ENCODE measurements around the gene MISP3.

MISP3 gene

GRCh38 chr19:14081797-14082674 lies 9.4 kb downstream of the MISP3 start:
- no peak for DNase-seq

- DNase-seq: no peak
Observed at GRCh38 chr19:14082675-14082960, 10.0 kb downstream of the MISP3 start.

GRCh38 chr19:14085309-14085995 lies 12.9 kb downstream of the MISP3 start, which contains the start of gene C19orf67:
Gene C19orf67 (minus strand): TSS chr19:14085783. CDS start chr19:14085627, 156 bp downstream.
- no peak for DNase-seq

- DNase-seq: no peak
Observed at GRCh38 chr19:14086098-14086497, 13.5 kb downstream of the MISP3 start.

GRCh38 chr19:14088634-14089411 lies 16.2 kb downstream of the MISP3 start:
- no peak for DNase-seq

GRCh38 chr19:14089412-14089661 lies 16.8 kb downstream of the MISP3 start:
- no peak for DNase-seq

- DNase-seq: peak; percentile 51
Observed at GRCh38 chr19:14089662-14090508, 17.3 kb downstream of the MISP3 start.

GRCh38 chr19:14090509-14091080 lies 18.0 kb downstream of the MISP3 start, which contains the start of gene SAMD1:
Gene SAMD1 (minus strand): TSS chr19:14090751.
- DNase-seq: peak; percentile 91

- peak; percentile 48 for DNase-seq
Observed at GRCh38 chr19:14091081-14091812, 18.7 kb downstream of the MISP3 start.

- no peak for DNase-seq
Observed at GRCh38 chr19:14091813-14092462, 19.4 kb downstream of the MISP3 start.

- no peak for DNase-seq
Observed at GRCh38 chr19:14093117-14093823, 20.7 kb downstream of the MISP3 start.

GRCh38 chr19:14094854-14095253 lies 22.3 kb downstream of the MISP3 start:
- DNase-seq: no peak

- DNase-seq: no peak
Observed at GRCh38 chr19:14096272-14096992, 23.8 kb downstream of the MISP3 start.

GRCh38 chr19:14097532-14098151 lies 25.1 kb downstream of the MISP3 start:
- no peak for DNase-seq

GRCh38 chr19:14101003-14101545 lies 28.5 kb downstream of the MISP3 start:
- no peak for DNase-seq

GRCh38 chr19:14102102-14102696 lies 29.6 kb downstream of the MISP3 start:
- no peak for DNase-seq

- DNase-seq: no peak
Observed at GRCh38 chr19:14102756-14103155, 30.2 kb downstream of the MISP3 start.

- DNase-seq: no peak
Observed at GRCh38 chr19:14103310-14103709, 30.7 kb downstream of the MISP3 start.

GRCh38 chr19:14105680-14106079 lies 33.1 kb downstream of the MISP3 start:
- DNase-seq: no peak
